ENCODE results near the gene PFN3. TPM values are rescaled to one million over a fixed set of nuclear protein-coding genes. Genes with fewer than 3 reads are reported as not detected.

PFN3 gene
- total and polyA plus RNA-seq, 2 of the 13 experiments (the other 11 are each of a cell fraction or from before 2014, with no cell fraction given): not detected

GRCh38 chr5:177357146-177357458 lies 43.4 kb downstream of the PFN3 start:
- no peaks in the 10 kb centered on the region for H3K36me3 ChIP-seq (replicated peaks in 1 of 2; ENCODE audit: control insufficient read depth in 1 of 2, insufficient read depth in 2 of 2, low read length in 2 of 2)
- no TSS peak for BruUV-seq (replicated peaks)
- CTCF ChIA-PET (ENCODE audit: low intra/inter-chr PET ratio, low total read pairs): no interaction called here
- ATAC-seq: no peak
- POLR2A ChIA-PET: interaction anchor here (1.6 to 6.5 kb wide), 2 partner anchors 9 to 22 kb away, joined by 12 to 77 read pairs; no protein-coding TSS in a partner anchor
- no peak for FAIRE-seq
- DNase-seq (ENCODE audit: low spot score): no peak
- no peak overlapping the region for H3K4me2 ChIP-seq (ENCODE audit: low read depth, low read length)
- in situ Hi-C loops (cut with HindIII; ENCODE audit: extremely low pct_ligation_motif_present, low pct_unique_long_range_greater_than_20kb) (loop anchor here (25.0 kb wide), 1 partner anchor 820 kb away; the partner anchor contains the start of genes CDHR2 and RNF44), intact Hi-C loops (cut with micrococcal nuclease; ENCODE audit: unreplicated experiment) (no loop called here)
- WGBS (ENCODE audit: low lambda C conversion rate): 85% methylated on average over 5 of the region's 5 CpGs
- H3K4me3 ChIP-seq (replicated peaks in 1 of 3; ENCODE audit: insufficient read depth in 1 of 3, low read depth in 2 of 3, low read length in 3 of 3): no peak overlapping the region
- H3K79me2 ChIP-seq (ENCODE audit: insufficient read depth, low read length): no peaks in the 10 kb centered on the region
- H3K4me1 ChIP-seq (ENCODE audit: insufficient read depth, low read length): peaks cover 98% of the 10 kb centered on the region
- H3K27ac ChIP-seq (ENCODE audit: extremely low read length, insufficient read depth, low read length): no peak overlapping the region
- H3K9me3 ChIP-seq (ENCODE audit: low read length): no peaks in the 10 kb centered on the region
- no peak overlapping the region for H2AFZ ChIP-seq (ENCODE audit: low read length)
- peaks cover 0 to 18% of the 10 kb centered on the region in 2 experiments; a peak in 4 of 5 replicates for H3K27me3 ChIP-seq (ENCODE audit: control insufficient read depth in 1 of 2, insufficient read depth in 2 of 2, low read length in 2 of 2)
- no peak overlapping the region for H3K9ac ChIP-seq (ENCODE audit: insufficient read depth, low read depth, low read length)
- TF ChIP-seq ZNF800 (CRISPR knock-in tag; IDR thresholded peaks at IDR 0.05): no peak
- H4K20me1 ChIP-seq (ENCODE audit: insufficient read depth, low read length): no peaks in the 10 kb centered on the region

DNA sequence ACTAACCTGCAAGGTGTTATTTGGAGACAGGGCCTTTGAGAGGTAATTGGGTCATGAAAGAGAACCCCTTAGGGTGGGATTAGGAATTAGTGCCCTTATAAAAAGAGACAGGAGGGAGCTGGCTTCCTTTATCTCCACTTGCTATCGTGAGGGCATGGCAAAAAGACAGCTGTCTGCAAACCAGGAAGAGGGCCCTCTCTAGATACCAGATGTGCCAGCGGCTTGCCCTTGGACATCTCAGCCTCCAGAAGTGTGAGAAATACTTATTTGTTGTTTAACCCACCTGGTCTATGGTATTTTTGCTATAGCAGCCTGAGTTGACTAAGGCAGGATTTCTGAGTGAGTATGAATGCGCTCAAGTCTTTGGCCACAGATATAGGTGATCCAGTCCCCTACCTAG lies 43.7 kb downstream of the PFN3 start:
- Histone ChIP-seq H3K79me2 (ENCODE audit: insufficient read depth, low read length) (no peaks in the 10 kb centered on the region), H3K4me3 (replicated peaks in 1 of 3; ENCODE audit: insufficient read depth in 1 of 3, low read depth in 2 of 3, low read length in 3 of 3) (no peak overlapping the region), H3K36me3 (replicated peaks in 1 of 2; ENCODE audit: control insufficient read depth in 1 of 2, insufficient read depth in 2 of 2, low read length in 2 of 2) (no peaks in the 10 kb centered on the region), H3K4me1 (ENCODE audit: insufficient read depth, low read length) (peaks cover 96% of the 10 kb centered on the region), H3K27me3 (ENCODE audit: control insufficient read depth in 1 of 2, insufficient read depth in 2 of 2, low read length in 2 of 2) (peaks cover 0 to 15% of the 10 kb centered on the region in 2 experiments; a peak in 3 of 5 replicates), H4K20me1 (ENCODE audit: insufficient read depth, low read length) (no peaks in the 10 kb centered on the region), H2AFZ (ENCODE audit: low read length) (no peak overlapping the region), H3K27ac (ENCODE audit: extremely low read length, insufficient read depth, low read length) (no peak overlapping the region), H3K9ac (ENCODE audit: insufficient read depth, low read depth, low read length) (no peak overlapping the region), H3K4me2 (ENCODE audit: low read depth, low read length) (no peak overlapping the region), H3K9me3 (ENCODE audit: low read length) (no peaks in the 10 kb centered on the region)
- 54% methylated on average over 3 of the region's 3 CpGs for whole genome bisulfite sequencing (ENCODE audit: low lambda C conversion rate)
- no peak for ATAC-seq
- BruUV-seq (replicated peaks): no TSS peak
- FAIRE-seq: no peak
- CTCF ChIA-PET (ENCODE audit: low intra/inter-chr PET ratio, low total read pairs): no interaction called here
- no peak for DNase-seq (ENCODE audit: low spot score)
- no peak for TF ChIP-seq ZNF790 (CRISPR knock-in tag; IDR thresholded peaks at IDR 0.05; ENCODE audit: borderline replicate concordance)
- TF ChIP-seq SSRP1 (CRISPR knock-in tag; IDR thresholded peaks at IDR 0.05): no peak
- TF ChIP-seq KLF15 (CRISPR knock-in tag; IDR thresholded peaks at IDR 0.05; ENCODE audit: borderline replicate concordance): no peak
- TF ChIP-seq ZNF709 (CRISPR knock-in tag; IDR thresholded peaks at IDR 0.05): no peak
- TF ChIP-seq MAFK (conservative IDR thresholded peaks at IDR 0.05 in 1 of 2, IDR thresholded peaks at IDR 0.05 in 1 of 2; ENCODE audit: low read length in 2 of 2): no peak
- TF ChIP-seq ZNF639 (CRISPR knock-in tag; conservative IDR thresholded peaks at IDR 0.05): no peak
- TF ChIP-seq NFYC (CRISPR knock-in tag; IDR thresholded peaks at IDR 0.05): no peak
- TF ChIP-seq HIVEP1 (CRISPR knock-in tag; IDR thresholded peaks at IDR 0.05): no peak
- no peak for TF ChIP-seq HMG20A (CRISPR knock-in tag; IDR thresholded peaks at IDR 0.05; ENCODE audit: borderline replicate concordance)
- no peak for TF ChIP-seq E2F1 (CRISPR knock-in tag; IDR thresholded peaks at IDR 0.05)
- intact Hi-C loops (cut with micrococcal nuclease; ENCODE audit: unreplicated experiment) (no loop called here), in situ Hi-C loops (cut with HindIII; ENCODE audit: extremely low pct_ligation_motif_present, low pct_unique_long_range_greater_than_20kb) (loop anchor here (25.0 kb wide), 1 partner anchor 819 kb away; the partner anchor contains the start of genes CDHR2 and RNF44)
- POLR2A ChIA-PET: interaction anchor here (1.6 to 6.5 kb wide), 3 partner anchors 10 to 22 kb away, joined by 12 to 77 read pairs (median 50); no protein-coding TSS in a partner anchor

All from HepG2 (cell line).